GM18498 (cell line): ENCODE results near the gene MAP3K6.
"Not testable (repeated sequence)": the region's sequence is repeated elsewhere in the genome, so short reads cannot be mapped to it uniquely, and the experiment has no call there.

ENCODE experiments used
- ATAC-seq: cut with Tn5 transposase; IDR thresholded peaks from one replicate; pipeline ENCODE4 v1.9.1; 2021; ENCODE audit warnings: mild to moderate bottlenecking, moderate library complexity; ENCODE audit not compliant: unreplicated experiment

MAP3K6 gene

GRCh38 chr1:27398405-27399149, 31.8 kb upstream of the MAP3K6 start:
- no peak for ATAC-seq

DNA sequence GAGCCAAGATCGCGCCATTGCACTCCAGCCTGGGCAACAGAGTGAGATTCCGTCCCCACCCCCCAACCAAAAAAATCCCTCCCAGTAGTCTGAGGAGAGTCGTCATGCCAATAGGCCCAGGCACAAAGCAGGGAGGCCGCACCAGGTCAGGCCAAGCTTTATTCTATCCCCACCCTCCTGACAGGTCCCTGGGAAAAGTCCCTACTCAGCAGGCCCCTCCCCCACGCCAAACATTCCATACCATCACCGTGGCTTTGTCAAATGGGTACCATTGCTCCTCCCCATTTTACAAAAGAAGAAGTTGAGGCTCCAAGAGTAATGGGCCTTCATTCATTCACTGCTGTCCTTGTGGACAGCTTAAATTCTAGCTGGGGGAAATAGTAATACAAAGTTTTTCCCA, 31.0 kb upstream of the MAP3K6 start:
- ATAC-seq = no peak

DNA sequence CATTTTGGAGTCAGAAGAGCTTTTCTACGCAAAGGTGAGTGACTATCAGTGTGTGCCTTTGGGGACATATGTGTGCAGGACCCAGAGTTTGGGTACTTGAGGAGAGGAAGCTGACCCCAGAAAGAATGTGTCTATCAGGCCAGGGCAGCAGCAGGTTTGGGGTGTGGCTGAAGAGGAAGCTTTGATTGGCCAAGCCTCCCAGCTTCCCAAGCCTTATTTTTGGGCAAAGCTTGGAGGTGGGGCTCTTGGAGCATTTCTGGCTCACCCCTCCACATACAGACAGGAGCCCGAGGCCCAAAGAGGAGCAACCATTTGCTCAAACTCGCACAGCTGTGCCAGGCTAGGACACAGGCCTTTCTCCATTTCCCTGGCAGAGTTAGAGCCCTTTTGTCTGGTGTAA, 30.3 kb upstream of the MAP3K6 start:
- no peak for ATAC-seq

DNA sequence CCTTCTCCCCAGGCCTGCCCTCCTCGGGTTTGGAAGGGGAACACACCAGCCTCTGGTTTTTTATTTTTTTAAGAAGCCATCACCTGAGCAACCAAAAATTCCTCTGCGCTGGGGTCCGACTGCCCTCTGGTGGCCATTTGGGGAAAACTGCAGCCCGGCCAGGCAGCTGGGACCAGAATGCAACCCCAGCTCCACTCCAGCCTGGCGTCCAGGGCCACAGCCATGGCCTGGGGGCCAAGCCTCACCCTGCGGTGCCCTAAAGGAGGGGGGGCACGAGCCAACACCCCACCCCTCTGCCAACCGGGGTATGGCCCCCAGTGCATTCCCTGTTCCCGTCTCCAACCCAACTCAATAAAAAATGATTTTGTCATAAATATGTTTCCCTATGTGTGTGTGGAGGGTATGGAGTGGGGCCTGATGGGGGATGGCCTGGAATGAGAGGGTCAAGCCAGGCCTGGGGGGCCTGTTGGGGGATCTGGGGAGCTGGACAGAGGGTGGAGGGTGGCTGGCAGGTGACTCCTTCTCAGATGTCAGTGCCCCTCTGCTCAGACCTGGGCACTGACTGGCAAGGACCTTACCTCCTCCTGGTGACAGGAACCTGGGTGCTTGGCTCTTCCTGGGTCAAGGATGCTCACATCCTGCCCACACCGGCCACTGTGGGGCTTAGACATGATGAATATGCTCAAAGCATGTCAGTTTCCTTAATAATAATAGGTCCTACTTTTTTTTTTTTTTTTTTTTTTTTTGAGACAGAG, 28.9 kb upstream of the MAP3K6 start:
- ATAC-seq = no peak

GRCh38 chr1:27394925-27395324, 28.2 kb upstream of the MAP3K6 start:
- no peak for ATAC-seq

- no peak for ATAC-seq
These were observed 27.5 kb upstream of the MAP3K6 start for GRCh38 chr1:27394282-27394658.

- no peak for ATAC-seq
These were observed 27.0 kb upstream of the MAP3K6 start for GRCh38 chr1:27393641-27394281.

DNA sequence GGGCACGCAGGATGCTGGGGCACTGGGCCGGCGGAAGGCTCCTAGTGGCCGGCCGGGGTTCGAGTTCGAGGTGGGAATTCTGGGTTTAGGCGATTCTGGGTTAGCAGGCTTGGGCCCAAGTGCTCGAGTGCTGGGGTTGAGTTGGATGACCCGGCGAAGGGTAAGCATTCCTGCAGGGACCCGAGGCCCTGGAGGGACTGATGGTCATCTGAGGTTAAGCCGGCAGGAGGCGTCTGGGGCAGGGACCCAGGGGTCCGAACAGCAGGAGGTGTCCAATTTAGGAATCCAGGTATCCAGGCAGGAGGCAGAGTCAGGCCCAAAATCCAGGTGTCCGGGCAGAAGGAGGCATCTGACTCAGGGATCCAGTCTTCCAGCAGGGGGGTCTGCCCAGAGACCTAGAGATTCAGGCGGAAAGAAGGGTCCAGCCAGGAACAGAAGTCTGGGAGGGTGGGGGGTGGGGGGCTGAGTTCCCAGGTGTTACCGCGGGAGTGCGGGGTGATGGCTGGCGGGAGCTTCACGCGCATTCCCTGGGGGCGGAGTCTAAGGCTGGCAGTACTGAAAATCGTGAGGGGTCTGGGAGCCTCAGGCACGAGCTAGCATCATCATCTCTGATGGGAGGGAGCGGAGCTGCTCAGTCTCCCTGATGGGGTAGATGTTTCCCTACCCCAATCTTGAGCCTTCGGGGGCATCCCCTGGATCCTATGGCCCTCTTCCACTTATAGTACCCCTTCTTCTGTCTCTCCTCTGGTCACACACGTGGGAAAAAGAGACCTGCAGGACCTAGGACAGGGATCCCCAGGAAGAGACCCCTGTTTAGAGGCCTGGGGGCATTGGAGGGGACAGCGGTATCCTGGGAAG, 26.2 kb upstream of the MAP3K6 start:
- ATAC-seq = peak; percentile 14

GRCh38 chr1:27392096-27392777, 25.5 kb upstream of the MAP3K6 start, which contains the start of gene GPR3:
Gene GPR3 (plus strand): TSS chr1:27392622. CDS start chr1:27393799, 1,177 bp downstream.
- peak; percentile 84 for ATAC-seq

DNA sequence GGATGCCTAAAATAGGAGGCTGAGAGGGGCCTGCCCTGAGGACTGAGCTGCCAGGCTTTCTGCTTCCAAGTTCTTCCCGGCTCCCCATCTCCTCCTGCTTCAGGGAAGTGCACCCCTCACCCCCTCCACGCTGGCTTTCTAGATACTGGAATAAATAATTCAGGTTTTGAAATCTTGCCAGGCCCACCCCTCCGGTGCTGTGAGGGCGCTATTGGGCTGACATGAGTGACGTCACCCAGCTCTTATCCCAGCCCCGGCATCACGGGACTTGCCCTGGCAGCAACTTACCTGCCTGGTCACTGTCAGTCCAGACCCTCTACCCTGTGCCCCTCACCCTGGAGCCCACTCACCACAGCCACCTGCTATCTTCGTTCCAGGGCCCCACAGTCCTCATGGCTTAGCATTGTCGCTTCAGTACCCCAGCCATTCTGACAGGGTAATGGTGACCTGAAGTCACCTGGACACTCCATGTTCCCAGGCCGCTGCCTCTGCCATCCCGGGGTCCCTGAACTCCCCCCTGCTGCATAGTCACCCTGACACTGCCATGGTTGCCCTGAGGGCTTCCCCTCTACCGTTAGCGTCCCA, 24.8 kb upstream of the MAP3K6 start:
- no peak for ATAC-seq

GRCh38 chr1:27388337-27389005, 21.7 kb upstream of the MAP3K6 start:
- no peak for ATAC-seq

- ATAC-seq = not testable (repeated sequence)
These were observed 18.0 kb upstream of the MAP3K6 start for GRCh38 chr1:27384797-27385196.

- no peak for ATAC-seq
These were observed 16.9 kb upstream of the MAP3K6 start for GRCh38 chr1:27383661-27384060.

GRCh38 chr1:27383039-27383605, 16.4 kb upstream of the MAP3K6 start, which contains the start of gene CD164L2:
Gene CD164L2 (minus strand): TSS chr1:27383333. CDS start chr1:27383239, 94 bp downstream.
- ATAC-seq = no peak

- ATAC-seq = no peak
These were observed 15.4 kb upstream of the MAP3K6 start for GRCh38 chr1:27381969-27382762.

DNA sequence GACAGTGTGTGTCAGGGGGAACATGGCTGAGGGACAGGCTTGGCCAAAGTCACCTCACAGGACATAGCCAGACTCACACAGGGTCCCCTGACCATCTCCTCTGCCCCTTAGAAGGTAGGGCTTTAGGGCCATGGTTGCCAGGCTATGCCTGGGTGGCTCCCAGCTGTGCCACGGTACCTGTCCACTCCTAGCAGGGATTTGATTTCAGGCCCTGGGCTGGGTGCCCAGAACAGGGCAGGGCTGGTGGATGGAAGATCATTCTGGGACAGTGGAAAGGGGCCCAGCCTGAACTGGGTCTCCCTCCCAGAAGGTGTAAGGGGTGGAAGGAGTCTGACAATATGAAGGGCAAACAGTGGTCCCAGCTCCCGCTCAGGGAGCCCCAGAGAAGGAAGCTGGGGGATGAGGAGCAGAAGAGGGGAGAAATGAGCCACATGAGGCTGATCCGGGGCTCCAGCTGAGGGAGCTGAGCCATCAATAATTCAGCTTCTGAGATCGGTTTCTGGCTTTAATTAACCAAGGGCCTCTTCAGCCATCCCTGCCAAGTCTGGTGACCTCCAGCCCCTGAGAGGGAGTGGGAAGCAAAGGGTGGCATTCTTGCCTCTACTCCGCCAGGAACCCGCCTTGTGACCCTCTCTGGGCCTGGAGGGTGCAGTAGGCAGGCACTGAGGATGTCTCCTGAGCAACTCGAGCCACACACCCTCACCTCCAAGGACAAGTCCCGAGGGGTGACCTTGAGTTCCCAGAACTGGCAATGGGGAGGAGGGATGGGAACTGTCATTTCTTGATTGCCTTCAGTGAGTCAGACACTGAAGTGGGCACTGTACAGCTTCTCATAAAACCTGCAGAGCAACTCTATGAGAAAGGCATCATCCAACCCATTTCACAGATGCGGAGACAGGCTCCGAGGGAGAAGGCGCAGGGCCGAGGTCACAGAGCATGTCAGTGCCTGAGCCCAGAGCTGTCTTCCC, 14.3 kb upstream of the MAP3K6 start:
- ATAC-seq = no peak

GRCh38 chr1:27380224-27380623, 13.5 kb upstream of the MAP3K6 start:
- ATAC-seq = no peak
